Stimulated activated CD4-positive, alpha-beta T cell treated with anti-CD3 and anti-CD28 coated beads, Interleukin-2, amount 100 ng/mL, for 24 hours (primary cell): ENCODE measurements around the gene RIN2.

Experiments
- DNase-seq, 2 donors: peaks; one replicate each; pipeline ENCODE4 v3.0.0-alpha.2; 2020

The RIN2 gene

GRCh38 chr20:19758133-19758500 lies at the start of gene RIN2:
Gene RIN2, plus strand, starts transcription at chr20:19758258. Its CDS starts 131,344 bp downstream, at chr20:19889602.
- no peak for DNase-seq

GRCh38 chr20:19709635-19710335 lies 48.3 kb upstream of the RIN2 start:
- no peak for DNase-seq

GRCh38 chr20:19710336-19711120 lies 47.5 kb upstream of the RIN2 start:
- no peak for DNase-seq

- no peak for DNase-seq
Measured at GRCh38 chr20:19711126-19711525, 46.9 kb upstream of the RIN2 start.

- DNase-seq, result no peak
Measured at GRCh38 chr20:19712721-19713260, 45.3 kb upstream of the RIN2 start.

- DNase-seq, result no peak
Measured at GRCh38 chr20:19713822-19714578, 44.1 kb upstream of the RIN2 start.

- no peak for DNase-seq
Measured at GRCh38 chr20:19714579-19714840, 43.5 kb upstream of the RIN2 start.

GRCh38 chr20:19715986-19716385 lies 42.1 kb upstream of the RIN2 start:
- no peak for DNase-seq

GRCh38 chr20:19718880-19719279 lies 39.2 kb upstream of the RIN2 start:
- DNase-seq, result no peak

- DNase-seq, result no peak
Measured at GRCh38 chr20:19720991-19721390, 37.1 kb upstream of the RIN2 start.

- DNase-seq, result no peak
Measured at GRCh38 chr20:19723051-19723450, 35.0 kb upstream of the RIN2 start.

GRCh38 chr20:19723813-19724430 lies 34.1 kb upstream of the RIN2 start:
- no peak for DNase-seq

- DNase-seq, result no peak
Measured at GRCh38 chr20:19725373-19725772, 32.7 kb upstream of the RIN2 start.

- DNase-seq, result no peak
Measured at GRCh38 chr20:19725814-19726525, 32.1 kb upstream of the RIN2 start.

- no peak for DNase-seq
Measured at GRCh38 chr20:19727251-19727847, 30.7 kb upstream of the RIN2 start.

GRCh38 chr20:19729672-19730071 lies 28.4 kb upstream of the RIN2 start:
- no peak for DNase-seq

- DNase-seq, result no peak
Measured at GRCh38 chr20:19730706-19731105, 27.4 kb upstream of the RIN2 start.

- DNase-seq, result no peak
Measured at GRCh38 chr20:19734811-19735210, 23.2 kb upstream of the RIN2 start.

- peak in 1 of 2 donors; percentile 17 for DNase-seq
Measured at GRCh38 chr20:19735446-19735845, 22.6 kb upstream of the RIN2 start.

GRCh38 chr20:19737025-19737424 lies 21.0 kb upstream of the RIN2 start:
- DNase-seq, result no peak

- no peak for DNase-seq
Measured at GRCh38 chr20:19738951-19739350, 19.1 kb upstream of the RIN2 start.

GRCh38 chr20:19739351-19739750 lies 18.7 kb upstream of the RIN2 start:
- no peak for DNase-seq
